HepG2 (cell line): ENCODE data around the gene LAMB2. TPM values are rescaled to one million over a fixed set of nuclear protein-coding genes. Genes with fewer than 3 reads are reported as not detected.

Source experiments
- KAT7 ChIP-seq: IDR thresholded peaks from 2 replicates; pipeline ENCODE4 v1.6.1; 2018; ENCODE audit warnings: borderline replicate concordance, missing compliant biosample characterization
- KDM6A ChIP-seq: IDR thresholded peaks from 2 replicates; pipeline ENCODE4 v1.6.1; 2016; ENCODE audit warnings: low read depth
- REXO4 ChIP-seq: sonication (generic); formaldehyde crosslinking; IDR thresholded peaks from 2 replicates; pipeline ENCODE4 v1.8.0; 2022; ENCODE audit warnings: missing genetic modification reagents, mild to moderate bottlenecking, borderline replicate concordance
- RNF2 ChIP-seq: fragments of 450-650 bp; conservative IDR thresholded peaks from 2 replicates; pipeline ENCODE4 v1.6.1; 2016; ENCODE audit warnings: low read depth
- TSC22D2 ChIP-seq: sonication (generic); formaldehyde crosslinking; IDR thresholded peaks from 2 replicates; pipeline ENCODE4 v1.5.1; 2020; ENCODE audit warnings: missing genetic modification reagents, mild to moderate bottlenecking, borderline replicate concordance
- ZNF230 ChIP-seq: sonication (generic); formaldehyde crosslinking; IDR thresholded peaks from 2 replicates; pipeline ENCODE4 v1.4.0; 2020; ENCODE audit warnings: mild to moderate bottlenecking, missing genetic modification reagents
- ZNF841 ChIP-seq: sonication (generic); formaldehyde crosslinking; IDR thresholded peaks from 2 replicates; pipeline ENCODE4 v1.8.1; 2023; ENCODE audit warnings: missing genetic modification reagents, borderline replicate concordance
- polyA plus RNA-seq, 8 experiments: library from polyadenylated mRNA; depleted of rRNA in 3 of 8; stranded (reverse) in 7 of 8; unstranded in 1 of 8; fragments of >200 nt; fragmentation: Illumina TruSeq in 4 of 8; extraction: Trizol in 4 of 8; gene quantifications; 2 replicates each; pipeline versions ENCODE4 v1.2.1 to v1.2.3, GENCODE V29; 2011 to 2016; ENCODE audit warnings: low read depth in 4 of 8, missing spikeins in 1 of 8, mixed read lengths in 1 of 8; ENCODE audit not compliant: insufficient read depth in 1 of 8
- total RNA-seq, 5 experiments: library from RNA; depleted of rRNA; stranded (reverse); fragments of >200 nt; fragmentation: Illumina TruSeq; extraction: Trizol; gene quantifications; 2 replicates each; pipeline ENCODE4 v1.2.3, GENCODE V29; 2016; ENCODE audit warnings: low read depth in 1 of 5
- TF ChIP-seq, protein P1 (sequence below): sonication (generic); formaldehyde crosslinking; IDR thresholded peaks from 2 replicates; pipeline ENCODE4 v1.5.1; 2020; ENCODE audit warnings: mild to moderate bottlenecking, missing genetic modification reagents, moderate library complexity
- TF ChIP-seq, protein P2 (sequence below): sonication (generic); formaldehyde crosslinking; IDR thresholded peaks from 2 replicates; pipeline ENCODE4 v1.4.0; 2020; ENCODE audit warnings: missing genetic modification reagents, borderline replicate concordance
- TF ChIP-seq, protein P3 (sequence below): sonication (generic); formaldehyde crosslinking; IDR thresholded peaks from 2 replicates; pipeline ENCODE4 v1.9.0; 2021; ENCODE audit warnings: mild to moderate bottlenecking, missing genetic modification reagents
- TF ChIP-seq, protein P4 (sequence below): sonication (generic); formaldehyde crosslinking; conservative IDR thresholded peaks from 2 replicates; pipeline ENCODE4 v1.8.1; 2023; ENCODE audit warnings: missing genetic modification reagents
- TF ChIP-seq, protein P5 (sequence below): sonication (generic); formaldehyde crosslinking; IDR thresholded peaks from 2 replicates; pipeline ENCODE4 v1.9.0; 2022; ENCODE audit warnings: low read depth, missing genetic modification reagents

LAMB2 gene
- total and polyA plus RNA-seq, 2 of the 13 experiments (the other 11 are each of a cell fraction or from before 2014, with no cell fraction given) = 208 to 443 TPM

- TF ChIP-seq, protein P1, sequence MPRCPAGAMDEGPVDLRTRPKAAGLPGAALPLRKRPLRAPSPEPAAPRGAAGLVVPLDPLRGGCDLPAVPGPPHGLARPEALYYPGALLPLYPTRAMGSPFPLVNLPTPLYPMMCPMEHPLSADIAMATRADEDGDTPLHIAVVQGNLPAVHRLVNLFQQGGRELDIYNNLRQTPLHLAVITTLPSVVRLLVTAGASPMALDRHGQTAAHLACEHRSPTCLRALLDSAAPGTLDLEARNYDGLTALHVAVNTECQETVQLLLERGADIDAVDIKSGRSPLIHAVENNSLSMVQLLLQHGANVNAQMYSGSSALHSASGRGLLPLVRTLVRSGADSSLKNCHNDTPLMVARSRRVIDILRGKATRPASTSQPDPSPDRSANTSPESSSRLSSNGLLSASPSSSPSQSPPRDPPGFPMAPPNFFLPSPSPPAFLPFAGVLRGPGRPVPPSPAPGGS = no peak
- TF ChIP-seq, protein P2, sequence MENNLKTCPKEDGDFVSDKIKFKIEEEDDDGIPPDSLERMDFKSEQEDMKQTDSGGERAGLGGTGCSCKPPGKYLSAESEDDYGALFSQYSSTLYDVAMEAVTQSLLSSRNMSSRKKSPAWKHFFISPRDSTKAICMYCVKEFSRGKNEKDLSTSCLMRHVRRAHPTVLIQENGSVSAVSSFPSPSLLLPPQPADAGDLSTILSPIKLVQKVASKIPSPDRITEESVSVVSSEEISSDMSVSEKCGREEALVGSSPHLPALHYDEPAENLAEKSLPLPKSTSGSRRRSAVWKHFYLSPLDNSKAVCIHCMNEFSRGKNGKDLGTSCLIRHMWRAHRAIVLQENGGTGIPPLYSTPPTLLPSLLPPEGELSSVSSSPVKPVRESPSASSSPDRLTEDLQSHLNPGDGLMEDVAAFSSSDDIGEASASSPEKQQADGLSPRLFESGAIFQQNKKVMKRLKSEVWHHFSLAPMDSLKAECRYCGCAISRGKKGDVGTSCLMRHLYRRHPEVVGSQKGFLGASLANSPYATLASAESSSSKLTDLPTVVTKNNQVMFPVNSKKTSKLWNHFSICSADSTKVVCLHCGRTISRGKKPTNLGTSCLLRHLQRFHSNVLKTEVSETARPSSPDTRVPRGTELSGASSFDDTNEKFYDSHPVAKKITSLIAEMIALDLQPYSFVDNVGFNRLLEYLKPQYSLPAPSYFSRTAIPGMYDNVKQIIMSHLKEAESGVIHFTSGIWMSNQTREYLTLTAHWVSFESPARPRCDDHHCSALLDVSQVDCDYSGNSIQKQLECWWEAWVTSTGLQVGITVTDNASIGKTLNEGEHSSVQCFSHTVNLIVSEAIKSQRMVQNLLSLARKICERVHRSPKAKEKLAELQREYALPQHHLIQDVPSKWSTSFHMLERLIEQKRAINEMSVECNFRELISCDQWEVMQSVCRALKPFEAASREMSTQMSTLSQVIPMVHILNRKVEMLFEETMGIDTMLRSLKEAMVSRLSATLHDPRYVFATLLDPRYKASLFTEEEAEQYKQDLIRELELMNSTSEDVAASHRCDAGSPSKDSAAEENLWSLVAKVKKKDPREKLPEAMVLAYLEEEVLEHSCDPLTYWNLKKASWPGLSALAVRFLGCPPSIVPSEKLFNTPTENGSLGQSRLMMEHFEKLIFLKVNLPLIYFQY = no peak
- TF ChIP-seq ZNF230 (CRISPR knock-in tag) (0 out of 2 replicates have a peak, but pooled peaks have one; percentile 58), TSC22D2 (CRISPR knock-in tag) (no peak), ZNF841 (CRISPR knock-in tag) (no peak), REXO4 (CRISPR knock-in tag) (no peak), KDM6A (no peak), KAT7 (no peak; the same call in 1 of the 2 replicates), RNF2 (no peak)
- TF ChIP-seq, protein P3, sequence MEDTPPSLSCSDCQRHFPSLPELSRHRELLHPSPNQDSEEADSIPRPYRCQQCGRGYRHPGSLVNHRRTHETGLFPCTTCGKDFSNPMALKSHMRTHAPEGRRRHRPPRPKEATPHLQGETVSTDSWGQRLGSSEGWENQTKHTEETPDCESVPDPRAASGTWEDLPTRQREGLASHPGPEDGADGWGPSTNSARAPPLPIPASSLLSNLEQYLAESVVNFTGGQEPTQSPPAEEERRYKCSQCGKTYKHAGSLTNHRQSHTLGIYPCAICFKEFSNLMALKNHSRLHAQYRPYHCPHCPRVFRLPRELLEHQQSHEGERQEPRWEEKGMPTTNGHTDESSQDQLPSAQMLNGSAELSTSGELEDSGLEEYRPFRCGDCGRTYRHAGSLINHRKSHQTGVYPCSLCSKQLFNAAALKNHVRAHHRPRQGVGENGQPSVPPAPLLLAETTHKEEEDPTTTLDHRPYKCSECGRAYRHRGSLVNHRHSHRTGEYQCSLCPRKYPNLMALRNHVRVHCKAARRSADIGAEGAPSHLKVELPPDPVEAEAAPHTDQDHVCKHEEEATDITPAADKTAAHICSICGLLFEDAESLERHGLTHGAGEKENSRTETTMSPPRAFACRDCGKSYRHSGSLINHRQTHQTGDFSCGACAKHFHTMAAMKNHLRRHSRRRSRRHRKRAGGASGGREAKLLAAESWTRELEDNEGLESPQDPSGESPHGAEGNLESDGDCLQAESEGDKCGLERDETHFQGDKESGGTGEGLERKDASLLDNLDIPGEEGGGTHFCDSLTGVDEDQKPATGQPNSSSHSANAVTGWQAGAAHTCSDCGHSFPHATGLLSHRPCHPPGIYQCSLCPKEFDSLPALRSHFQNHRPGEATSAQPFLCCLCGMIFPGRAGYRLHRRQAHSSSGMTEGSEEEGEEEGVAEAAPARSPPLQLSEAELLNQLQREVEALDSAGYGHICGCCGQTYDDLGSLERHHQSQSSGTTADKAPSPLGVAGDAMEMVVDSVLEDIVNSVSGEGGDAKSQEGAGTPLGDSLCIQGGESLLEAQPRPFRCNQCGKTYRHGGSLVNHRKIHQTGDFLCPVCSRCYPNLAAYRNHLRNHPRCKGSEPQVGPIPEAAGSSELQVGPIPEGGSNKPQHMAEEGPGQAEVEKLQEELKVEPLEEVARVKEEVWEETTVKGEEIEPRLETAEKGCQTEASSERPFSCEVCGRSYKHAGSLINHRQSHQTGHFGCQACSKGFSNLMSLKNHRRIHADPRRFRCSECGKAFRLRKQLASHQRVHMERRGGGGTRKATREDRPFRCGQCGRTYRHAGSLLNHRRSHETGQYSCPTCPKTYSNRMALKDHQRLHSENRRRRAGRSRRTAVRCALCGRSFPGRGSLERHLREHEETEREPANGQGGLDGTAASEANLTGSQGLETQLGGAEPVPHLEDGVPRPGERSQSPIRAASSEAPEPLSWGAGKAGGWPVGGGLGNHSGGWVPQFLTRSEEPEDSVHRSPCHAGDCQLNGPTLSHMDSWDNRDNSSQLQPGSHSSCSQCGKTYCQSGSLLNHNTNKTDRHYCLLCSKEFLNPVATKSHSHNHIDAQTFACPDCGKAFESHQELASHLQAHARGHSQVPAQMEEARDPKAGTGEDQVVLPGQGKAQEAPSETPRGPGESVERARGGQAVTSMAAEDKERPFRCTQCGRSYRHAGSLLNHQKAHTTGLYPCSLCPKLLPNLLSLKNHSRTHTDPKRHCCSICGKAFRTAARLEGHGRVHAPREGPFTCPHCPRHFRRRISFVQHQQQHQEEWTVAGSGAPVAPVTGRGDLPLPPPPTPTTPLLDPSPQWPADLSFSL (CRISPR knock-in tag) = no peak
- TF ChIP-seq, protein P4, sequence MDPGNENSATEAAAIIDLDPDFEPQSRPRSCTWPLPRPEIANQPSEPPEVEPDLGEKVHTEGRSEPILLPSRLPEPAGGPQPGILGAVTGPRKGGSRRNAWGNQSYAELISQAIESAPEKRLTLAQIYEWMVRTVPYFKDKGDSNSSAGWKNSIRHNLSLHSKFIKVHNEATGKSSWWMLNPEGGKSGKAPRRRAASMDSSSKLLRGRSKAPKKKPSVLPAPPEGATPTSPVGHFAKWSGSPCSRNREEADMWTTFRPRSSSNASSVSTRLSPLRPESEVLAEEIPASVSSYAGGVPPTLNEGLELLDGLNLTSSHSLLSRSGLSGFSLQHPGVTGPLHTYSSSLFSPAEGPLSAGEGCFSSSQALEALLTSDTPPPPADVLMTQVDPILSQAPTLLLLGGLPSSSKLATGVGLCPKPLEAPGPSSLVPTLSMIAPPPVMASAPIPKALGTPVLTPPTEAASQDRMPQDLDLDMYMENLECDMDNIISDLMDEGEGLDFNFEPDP = no peak
- TF ChIP-seq, protein P5, sequence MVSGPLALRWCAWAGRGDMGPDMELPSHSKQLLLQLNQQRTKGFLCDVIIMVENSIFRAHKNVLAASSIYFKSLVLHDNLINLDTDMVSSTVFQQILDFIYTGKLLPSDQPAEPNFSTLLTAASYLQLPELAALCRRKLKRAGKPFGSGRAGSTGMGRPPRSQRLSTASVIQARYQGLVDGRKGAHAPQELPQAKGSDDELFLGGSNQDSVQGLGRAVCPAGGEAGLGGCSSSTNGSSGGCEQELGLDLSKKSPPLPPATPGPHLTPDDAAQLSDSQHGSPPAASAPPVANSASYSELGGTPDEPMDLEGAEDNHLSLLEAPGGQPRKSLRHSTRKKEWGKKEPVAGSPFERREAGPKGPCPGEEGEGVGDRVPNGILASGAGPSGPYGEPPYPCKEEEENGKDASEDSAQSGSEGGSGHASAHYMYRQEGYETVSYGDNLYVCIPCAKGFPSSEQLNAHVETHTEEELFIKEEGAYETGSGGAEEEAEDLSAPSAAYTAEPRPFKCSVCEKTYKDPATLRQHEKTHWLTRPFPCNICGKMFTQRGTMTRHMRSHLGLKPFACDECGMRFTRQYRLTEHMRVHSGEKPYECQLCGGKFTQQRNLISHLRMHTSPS (CRISPR knock-in tag) = no peak
These were observed 39.7 kb downstream of the LAMB2 start (continued) for GRCh38 chr3:49092938-49093852.
